Posterior vena cava (tissue), 2 donors: ENCODE data around the gene FMNL1. TPM values are rescaled to one million over a fixed set of nuclear protein-coding genes. Genes with fewer than 3 reads are reported as not detected.

ENCODE experiments used
- DNase-seq: peaks from one replicate; pipeline ENCODE4 v3.0.0-alpha.2; 2020; ENCODE audit warnings: low spot score
- intact Hi-C, 2 donors: fragments of 100-400 bp; cut with DNase I; formaldehyde crosslinking; loops; one replicate each; pipeline versions ENCODE4 v1.14.1 to v1.14.2; 2022 to 2023
- total RNA-seq, 2 donors: library from RNA; stranded (reverse); fragmentation: NEBNext Ultra II Directional; extraction: Animal tissue kit (Norgen Biotek cat#: 25700); gene quantifications; one replicate each; pipeline ENCODE4 v1.2.1, GENCODE V29; 2021
- donor health status: DM: yes; HTN: yes; CAD: no.
- donor health status: DM: yes; HTN: yes; CAD: no.

The FMNL1 gene
- total RNA-seq, 2 donors from 2014 or later, result 19.5 to 28.2 TPM

DNA sequence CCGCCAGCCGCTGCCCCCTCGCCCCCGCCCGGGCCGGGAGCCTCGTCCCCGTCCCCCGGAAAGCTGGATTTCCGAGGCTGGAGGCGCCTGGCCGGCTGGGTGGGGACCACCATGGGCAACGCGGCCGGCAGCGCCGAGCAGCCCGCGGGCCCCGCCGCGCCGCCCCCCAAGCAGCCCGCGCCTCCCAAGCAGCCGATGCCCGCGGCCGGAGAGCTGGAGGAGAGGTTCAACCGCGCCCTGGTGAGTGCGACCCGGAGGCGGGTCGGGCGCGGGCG lies 266 bp downstream of the FMNL1 start:
- intact Hi-C loops, result loop anchor here in 1 of 2 donors (5.0 kb wide), 1 partner anchor 160 kb away; no protein-coding TSS in a partner anchor
- no peak for DNase-seq

DNA sequence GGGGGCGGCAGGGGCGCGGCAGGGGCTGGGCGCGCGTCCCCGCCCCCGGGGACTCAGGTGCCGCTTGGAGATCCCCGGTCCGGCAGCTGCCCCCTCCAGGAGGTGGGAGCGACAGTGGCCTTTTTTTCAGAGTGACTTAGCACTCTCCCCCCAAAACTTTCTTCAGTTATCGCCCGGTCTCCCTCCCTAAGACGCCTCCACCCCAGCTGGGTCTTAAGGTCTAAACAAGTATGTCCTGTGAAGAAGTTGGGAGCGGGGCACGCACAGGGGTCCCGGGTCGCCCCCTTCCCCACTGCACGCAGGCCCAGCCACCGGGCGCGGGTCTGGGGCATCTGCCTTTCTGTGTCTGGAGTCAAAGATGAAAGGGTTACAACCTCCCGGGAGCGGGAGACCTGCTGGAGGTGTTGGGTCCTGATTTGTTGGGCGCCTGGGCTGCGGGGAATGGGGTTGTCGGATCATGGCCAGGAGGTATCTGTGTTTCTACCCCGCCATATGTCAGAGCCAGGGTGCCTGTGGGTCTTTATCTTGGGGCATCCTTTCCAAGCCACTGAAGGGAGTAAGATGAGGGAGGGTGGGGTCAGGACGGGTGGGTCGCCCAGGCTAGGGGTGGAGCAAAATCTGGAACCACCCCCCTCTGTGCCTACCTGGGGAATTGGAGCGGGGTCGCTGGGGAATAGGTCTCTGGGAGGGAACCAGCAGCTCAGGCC lies 757 bp downstream of the FMNL1 start:
- intact Hi-C loops, result loop anchor here in 1 of 2 donors (5.0 kb wide), 1 partner anchor 160 kb away; no protein-coding TSS in a partner anchor
- DNase-seq, result no peak

DNA sequence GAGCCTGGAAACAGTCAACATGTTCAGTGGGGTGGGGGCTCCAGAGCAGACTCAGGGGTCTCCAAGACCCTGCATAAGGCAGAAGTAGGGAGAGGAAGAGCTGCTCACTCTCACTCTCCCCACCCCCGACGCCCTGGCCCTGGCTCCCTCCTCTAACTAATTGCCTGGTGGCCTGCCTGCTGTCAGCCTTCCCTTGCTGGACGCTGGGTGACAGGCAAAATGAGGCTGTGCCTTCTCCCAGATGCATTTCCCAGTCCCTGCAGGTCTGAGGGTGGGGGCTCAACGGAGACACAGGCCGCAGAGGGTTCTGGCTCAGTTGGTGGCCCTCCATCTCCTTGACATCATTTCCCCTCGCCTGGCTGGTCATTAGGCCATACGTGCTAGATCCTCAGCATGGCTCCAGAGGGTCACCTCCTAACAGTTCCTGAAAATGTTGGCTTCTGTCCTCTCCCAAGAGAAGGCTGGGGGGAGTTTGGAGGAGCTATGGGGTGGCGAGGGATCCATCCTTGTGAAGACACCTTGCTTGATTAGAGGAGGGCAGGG lies 1.4 kb downstream of the FMNL1 start:
- intact Hi-C loops, result loop anchor here in 1 of 2 donors (5.0 kb wide), 1 partner anchor 159 kb away; no protein-coding TSS in a partner anchor
- DNase-seq, result no peak

DNA sequence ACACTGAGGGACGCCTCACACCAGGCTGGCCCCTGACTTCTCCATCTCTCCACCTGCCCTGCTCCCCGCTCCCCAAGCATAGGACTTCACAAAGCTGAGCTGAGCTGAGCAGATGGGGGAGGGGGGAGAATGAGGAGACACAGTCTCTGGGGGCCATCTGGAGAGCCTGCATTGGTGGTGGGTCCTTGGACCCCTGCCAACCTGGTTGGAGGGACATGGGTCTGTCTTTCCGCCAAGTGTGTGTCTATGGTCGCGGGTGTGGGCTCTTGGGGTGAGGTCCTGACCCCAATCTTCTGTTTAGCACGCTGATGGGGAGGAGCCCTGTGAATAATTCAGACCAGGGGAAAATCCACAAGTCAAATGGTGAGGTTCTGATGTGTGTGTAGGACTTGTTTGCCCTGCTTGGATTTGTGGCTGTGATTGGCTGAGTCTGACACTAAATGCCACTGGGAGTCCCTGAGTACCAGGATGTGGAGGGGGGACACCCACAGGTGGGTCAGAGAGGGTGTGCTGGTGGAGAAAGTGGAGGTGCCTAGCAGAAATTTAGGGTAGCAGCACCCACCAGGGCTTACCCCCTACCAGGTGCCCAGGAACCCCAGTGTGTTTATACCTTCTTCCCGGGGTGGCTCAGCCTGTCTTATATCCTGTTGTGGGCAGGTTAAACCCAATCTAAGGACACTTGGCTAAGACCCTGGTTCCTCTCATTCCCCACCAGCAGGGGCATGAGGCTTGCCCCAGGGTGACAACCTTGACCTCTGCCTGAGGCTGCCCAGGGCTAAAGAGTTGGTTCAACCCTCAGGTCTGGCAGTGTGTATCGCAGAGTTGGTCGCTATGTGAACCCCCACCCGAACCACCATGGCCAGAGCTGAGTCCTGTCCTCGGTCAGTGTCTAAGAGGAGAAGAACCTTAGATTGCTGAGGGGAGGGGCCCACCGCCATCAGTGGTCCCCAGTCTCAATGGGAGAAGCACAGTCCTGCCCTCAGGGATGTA lies 2.1 kb downstream of the FMNL1 start:
- DNase-seq, result no peak
- intact Hi-C loops, result loop anchor here in 1 of 2 donors (5.0 kb wide), 1 partner anchor 158 kb away; no protein-coding TSS in a partner anchor

DNA sequence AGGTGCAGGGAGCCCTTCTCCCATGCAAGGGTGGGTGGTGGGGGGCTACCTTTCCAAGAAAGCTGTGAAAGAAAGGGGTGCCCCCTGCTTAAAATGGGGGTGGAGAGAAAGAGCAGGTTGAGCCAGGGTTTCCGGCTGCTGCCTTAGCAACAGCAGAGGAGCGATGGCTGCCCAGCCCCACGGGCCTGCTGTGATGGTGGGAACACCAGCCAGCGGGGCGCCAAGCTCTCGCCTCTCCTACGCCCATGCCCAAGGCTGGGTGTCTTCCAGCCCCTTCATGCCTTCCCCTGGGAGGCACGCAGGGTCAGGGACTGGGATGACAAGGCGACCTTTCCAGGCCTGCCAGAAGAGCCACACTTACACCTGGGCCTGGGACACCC lies 3.0 kb downstream of the FMNL1 start:
- DNase-seq, result no peak
- intact Hi-C loops, result loop anchor here in 1 of 2 donors (5.0 kb wide), 1 partner anchor 158 kb away; no protein-coding TSS in a partner anchor

DNA sequence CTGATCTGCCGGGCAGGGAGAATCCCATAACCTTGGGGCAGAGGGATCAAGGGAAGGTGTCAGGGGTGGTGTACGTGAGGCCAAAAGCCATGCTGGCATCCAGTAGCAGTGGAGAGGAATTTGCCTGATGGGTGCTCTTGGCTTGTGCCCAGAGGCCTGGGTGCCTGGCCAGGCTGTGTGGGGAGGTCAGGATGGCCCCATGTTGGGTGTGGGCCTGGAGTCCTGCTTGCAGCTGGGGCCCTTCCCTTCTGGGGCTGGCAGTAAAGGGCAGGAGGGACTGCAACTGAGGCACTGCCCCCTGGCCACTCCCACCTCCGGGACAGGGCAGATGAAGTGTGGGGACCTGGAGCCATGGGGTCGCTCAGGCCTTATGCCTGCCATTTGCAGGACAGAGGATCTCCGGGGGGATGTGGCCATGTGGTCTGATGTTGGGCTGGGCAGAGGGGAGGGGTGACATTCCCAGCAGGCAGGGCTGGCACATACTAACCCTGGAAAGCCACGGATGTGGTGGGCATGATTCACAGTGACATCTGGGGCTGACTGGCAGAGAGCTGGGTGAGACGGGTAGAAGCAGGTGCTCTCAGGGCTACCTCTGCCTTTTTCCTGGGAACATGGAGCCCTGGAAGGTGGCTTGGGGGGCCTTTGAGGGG lies 3.5 kb downstream of the FMNL1 start:
- no peak for DNase-seq
- intact Hi-C loops, result no loop called here

DNA sequence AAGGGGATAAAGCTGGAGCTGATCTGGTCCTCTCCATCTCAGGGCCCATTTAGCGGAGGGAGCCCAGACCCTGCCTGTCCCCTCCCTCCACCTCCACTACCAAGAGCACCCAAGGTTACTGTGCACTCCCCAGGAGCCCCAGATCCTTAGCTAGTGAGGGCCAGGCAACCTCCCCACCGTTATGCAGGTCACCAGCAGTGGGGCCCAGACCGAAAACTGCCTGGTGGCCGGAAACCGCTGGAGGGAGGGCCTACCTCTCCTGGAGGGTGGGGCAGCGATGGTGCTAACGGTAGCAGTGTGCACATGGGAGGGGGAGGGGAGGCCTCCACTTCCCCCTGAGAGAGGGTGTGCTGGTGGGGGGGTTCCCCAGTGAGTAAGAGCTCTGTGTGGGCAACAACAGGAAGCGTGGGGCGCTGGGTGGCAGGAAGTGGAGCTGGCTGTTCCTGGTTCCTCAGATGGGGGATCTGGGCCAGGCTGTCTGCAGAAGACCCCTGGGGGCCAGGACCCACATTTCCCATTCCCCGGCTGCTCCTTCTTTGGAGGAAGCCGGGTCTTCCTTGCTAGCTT lies 4.4 kb downstream of the FMNL1 start:
- peak; percentile 93 for DNase-seq
- intact Hi-C loops, result no loop called here

DNA sequence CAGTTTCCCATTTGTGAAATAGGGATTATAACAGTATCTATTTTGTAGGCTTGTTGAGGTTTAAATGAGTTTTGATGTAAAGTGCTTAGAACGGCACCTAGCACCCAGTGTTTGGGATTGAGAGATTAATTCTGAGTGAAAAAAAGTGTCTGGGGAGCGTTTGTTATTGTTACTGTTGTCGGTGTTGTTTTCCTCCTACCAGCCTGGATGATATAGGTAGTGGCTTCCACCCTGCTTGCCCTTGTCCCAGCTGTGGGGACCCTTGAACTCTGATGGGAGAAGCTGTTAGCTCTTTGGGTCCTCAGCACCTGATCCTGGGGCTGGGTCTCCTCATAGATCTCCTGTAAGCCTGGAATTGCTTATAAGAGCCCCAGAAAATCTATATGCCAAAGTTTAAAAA lies 4.9 kb downstream of the FMNL1 start:
- intact Hi-C loops, result no loop called here
- no peak for DNase-seq

DNA sequence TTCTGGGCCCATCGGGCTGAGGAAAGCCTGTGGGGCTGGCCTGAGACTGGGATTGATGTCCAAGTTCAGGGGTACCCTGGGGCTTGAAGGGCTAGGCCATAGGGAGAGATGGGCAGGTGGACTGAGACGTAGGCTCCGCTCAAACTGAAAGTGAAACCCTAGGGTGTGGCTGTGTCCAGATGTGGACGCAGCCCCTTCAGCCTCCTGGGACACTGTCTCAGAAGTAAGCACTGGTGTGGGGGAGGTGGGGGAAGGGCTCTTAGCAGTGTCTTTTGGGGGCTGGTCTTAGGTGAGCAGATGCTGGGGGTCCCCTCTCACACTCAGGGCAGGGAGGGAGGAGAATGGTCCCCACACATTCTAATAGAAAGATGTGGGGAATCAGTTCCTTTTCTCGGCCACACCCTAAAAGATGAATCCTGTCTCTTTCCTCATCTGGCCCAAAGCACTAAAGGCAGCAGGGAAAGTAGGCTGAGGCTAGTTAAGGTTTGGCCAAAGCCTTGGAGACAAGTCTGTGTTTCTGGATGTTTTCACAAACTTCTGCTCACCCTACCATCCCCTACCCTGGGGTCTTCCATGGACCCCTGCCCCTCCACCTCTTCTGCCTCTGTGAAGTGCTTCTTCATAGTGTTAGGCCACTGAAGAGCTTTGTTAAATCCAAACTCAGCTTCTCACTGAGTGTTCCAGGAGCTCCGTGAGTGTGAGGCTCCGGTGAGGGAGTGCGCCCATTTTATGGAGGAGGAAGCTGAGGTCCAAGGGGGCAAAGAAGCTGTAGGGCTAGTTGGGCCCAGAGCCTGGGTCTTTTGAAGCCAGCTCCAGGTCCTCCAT lies 5.6 kb downstream of the FMNL1 start:
- intact Hi-C loops, result no loop called here
- no peak for DNase-seq

DNA sequence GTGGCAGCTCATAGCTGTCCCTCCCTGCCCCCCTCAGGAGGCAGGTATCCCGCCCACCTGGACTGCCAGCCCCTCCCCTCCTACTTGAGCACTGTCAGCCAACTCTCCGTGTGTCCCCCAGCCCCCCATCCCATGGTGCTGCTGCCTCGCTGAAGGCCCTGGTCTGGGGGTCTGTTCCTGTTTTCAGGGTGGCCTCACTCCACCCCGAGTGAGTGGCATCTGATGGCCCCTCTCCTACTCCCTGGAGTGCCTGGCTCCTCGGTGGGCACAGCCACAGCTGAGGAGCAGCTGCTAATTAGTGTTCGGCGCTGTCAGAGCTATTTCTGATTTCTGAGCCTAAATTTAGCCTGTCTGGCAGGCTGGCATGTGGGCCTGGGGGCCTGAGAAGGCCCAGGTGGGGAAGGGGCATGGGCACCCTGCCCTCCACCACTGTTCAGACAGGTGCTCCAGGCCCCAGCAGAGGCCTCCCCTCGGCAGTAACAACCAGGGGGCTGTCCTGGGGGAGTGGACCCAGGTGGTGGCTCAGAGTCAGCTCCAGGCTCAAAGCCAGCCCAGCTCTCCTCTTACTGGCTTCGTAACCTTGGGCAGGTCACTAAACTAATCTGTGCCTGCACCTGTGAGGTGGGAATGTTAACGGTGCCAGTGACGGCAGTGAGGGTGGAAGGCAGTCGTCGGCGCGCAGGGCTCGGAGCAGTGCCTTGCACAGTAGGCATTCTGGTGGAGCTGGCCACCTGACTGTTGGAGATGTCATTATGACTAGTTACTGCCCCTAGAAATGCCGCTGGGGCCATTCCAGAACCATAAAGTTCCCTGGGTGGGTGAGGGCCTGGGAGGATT lies 6.5 kb downstream of the FMNL1 start:
- DNase-seq, result no peak
- intact Hi-C loops, result no loop called here

DNA sequence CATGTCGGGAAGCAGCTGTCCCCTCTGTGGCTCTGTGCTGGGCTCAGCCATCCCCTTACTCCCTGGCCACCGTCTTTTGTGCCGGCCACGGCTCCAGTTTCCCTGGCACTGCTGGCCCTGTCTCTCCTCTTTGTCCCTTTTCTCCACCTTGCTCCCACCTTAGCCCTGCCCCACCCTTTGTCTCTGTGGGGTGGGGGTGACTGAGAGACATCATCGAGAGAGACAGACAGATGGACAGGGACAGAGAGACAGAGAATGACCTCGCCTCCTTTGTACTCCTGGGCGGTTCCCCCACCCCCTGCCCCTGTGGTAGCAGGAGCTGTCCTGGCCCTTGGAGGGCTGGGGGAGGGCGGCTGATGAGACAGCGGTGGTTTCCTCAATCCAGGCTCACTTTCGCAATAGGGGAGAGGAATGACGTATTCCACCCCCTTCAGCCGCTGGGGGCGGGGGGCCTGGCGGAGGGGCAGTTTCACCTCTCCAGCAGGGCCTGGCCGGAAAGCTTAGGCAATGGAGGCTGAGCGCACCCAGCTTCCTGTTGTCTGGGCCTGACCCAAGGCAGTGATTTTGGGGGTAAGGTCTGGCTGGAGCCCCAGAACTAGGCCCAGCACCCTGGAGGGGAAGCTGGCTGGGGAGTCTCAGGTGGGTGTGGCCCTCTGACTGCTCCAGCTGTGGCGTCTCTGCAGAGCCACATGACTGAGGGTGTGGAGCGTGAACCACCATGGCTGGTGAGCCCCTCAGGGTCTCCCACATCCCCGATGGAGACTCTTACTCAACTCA lies 7.3 kb downstream of the FMNL1 start:
- intact Hi-C loops, result no loop called here
- DNase-seq, result peak; percentile 96

DNA sequence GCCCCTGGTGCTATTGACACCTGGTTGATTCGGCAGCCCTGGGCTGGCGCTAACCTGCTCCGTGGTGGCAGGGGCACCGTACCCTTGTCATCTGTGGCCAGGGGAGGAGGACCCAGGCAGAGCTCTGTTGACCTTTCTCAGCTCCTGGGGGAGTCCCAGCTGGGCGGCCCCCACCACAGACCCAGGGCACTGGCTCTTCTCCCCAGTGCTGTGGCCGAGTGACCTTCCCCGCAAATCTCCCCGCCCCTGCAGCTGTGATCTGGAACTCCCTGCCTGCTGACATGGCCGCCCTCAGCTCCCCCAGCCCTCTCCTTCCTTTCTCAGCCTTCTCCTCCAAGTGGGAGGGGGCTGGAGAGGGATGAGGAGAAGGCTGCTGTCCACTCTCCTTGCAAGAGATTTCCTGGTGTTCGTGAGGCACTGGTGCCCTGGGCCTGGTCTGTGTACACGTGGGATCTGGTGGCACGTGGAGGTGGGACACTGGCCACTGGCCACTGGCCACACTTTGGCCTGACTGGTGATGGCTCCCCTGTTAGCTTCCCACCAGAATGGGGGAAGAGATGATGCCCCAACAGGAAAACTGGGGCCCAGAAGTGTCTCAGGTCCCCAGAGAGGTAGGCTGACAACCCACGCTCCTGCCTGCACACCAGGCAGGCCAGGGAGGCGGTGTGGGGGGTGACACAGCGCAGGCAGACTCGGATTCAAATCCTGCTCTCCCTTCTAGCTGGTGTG lies 8.2 kb downstream of the FMNL1 start:
- intact Hi-C loops, result no loop called here
- DNase-seq, result no peak

DNA sequence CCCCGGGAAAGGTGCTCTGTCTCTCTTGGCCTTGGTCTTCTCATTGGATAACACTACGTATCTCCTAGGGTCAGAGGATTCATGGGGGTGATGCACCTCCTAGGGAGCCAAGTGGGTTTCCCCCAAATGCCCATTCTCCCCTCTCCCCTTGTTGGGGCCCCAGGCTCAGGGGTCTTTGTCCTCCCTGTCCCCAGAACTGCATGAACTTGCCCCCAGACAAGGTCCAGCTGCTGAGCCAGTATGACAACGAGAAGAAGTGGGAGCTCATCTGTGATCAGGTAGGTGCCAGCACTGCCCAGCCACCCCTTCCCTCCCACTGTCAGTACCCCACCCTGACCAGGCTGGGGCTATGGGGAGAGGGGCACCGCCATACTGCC lies 8.7 kb downstream of the FMNL1 start:
- intact Hi-C loops, result no loop called here

DNA sequence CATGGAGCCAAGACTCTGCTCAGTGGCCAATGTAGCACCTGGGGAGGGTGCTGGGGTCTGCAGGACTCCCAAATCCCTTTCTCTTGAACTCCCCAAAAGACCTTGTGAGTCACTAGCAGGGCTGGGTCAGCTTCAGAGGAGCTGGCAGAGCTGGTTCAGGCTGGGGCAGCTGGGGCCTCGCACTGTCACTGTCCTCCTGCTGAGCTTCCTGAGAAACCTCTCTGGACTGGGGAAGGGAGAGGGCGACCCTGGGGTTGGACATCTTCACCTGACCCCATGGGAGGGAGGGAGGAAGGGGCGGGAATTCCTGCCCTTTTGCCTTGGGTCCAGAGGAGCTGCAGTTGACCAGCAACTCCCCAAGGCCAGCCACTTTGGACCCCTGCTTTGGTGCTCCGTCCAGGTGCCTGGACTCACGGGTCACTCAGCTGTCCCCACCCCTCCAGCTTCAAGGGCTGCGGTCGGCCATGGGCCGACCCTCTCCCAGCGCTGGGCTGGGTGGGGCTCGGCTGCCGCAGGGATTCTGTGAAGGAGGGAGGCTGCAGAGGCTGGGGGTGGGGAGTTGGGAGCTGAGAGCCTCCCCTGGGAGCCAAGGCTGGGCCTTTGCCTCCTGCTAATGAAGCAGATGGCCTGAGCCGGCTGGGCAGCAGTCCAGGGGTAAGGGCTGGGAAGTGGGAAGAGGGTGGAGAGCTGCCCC lies 9.2 kb downstream of the FMNL1 start:
- no peak for DNase-seq
- intact Hi-C loops, result no loop called here

More for the DNA sequence above, 8.7 kb downstream of the FMNL1 start:
- no peak for DNase-seq

DNA sequence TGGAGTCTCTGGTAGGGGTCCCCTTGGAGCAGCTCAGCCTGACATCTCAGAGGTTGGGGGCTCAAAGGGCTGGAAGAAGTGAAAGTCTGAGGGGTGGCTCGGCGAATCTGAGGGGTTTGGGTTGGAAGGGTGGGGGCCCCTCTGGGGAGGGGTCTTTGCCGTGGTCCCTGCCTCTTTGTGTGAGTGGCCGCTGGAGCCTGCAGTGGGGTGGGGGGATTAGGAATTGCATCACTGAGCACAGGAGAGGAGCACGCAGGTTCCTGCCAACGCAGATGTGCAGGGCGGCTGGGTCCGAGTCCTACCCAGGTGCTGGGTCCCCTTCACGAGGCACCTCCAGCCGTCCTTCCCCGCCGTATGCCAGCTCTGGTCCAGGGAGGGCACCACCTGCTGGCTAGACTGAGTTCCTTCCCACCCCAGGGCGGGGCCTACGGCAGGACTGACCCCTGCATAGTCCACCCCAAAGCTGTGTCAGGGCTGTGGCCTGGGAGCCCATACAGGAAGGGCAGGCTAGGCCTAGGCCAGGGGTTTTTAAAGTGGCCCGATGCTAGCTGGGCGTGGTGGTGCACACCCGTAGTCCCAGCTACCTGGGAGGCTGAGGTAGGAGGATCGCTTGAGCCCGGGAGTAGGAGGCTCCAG lies 9.9 kb downstream of the FMNL1 start:
- no peak for DNase-seq
- intact Hi-C loops, result no loop called here
